KOPT-K1 (cell line): ENCODE results near the gene ANTXR2.

Source experiments
- H3K27ac ChIP-seq: fragments of 200-600 bp; sonication (generic); 2 replicates; pipeline ENCODE4 v1.5.1; 2016; ENCODE audit warnings: antibody characterized with exemption, mild to moderate bottlenecking, low read depth, low read length; ENCODE audit not compliant: poor library complexity, severe bottlenecking
- H3K36me3 ChIP-seq: fragments of 200-600 bp; sonication (generic); 2 replicates; pipeline ENCODE4 v1.5.1; 2017; ENCODE audit warnings: antibody characterized with exemption, mild to moderate bottlenecking, low read length, moderate library complexity; ENCODE audit not compliant: insufficient read depth
- H3K9me3 ChIP-seq: fragments of 200-600 bp; sonication (generic); 2 replicates; pipeline ENCODE4 v1.5.1; 2017; ENCODE audit warnings: antibody characterized with exemption, low read length, mild to moderate bottlenecking; ENCODE audit not compliant: insufficient read depth, poor library complexity, severe bottlenecking

Gene ANTXR2

GRCh38 chr4:79854856-79855502 lies 218.1 kb downstream of the ANTXR2 start:
- Histone ChIP-seq H3K36me3 (no peaks in the 10 kb centered on the region), H3K27ac (no peak overlapping the region), H3K9me3 (no peaks in the 10 kb centered on the region)

DNA sequence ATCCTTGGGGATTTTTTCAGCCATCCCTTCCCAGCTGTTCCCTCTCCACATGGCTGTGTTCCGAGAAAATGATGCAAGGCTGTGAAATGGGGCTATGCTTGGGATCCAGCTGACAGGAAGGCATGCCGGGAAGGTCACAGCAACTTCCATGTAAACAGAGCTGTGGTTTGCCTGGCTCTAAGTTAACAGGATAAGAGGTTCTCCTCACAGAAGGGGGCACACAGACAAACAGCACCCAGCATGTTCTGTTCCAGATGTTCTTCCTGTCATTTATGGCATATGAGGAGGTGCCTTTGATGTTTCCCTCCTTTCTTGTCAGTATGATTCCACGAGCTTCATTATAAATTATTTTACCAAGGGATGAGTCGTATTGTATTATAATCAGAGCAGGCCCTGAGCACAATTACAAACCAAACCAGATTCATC lies 220.7 kb downstream of the ANTXR2 start:
- Histone ChIP-seq H3K27ac (no peak overlapping the region), H3K36me3 (no peaks in the 10 kb centered on the region), H3K9me3 (no peaks in the 10 kb centered on the region)

DNA sequence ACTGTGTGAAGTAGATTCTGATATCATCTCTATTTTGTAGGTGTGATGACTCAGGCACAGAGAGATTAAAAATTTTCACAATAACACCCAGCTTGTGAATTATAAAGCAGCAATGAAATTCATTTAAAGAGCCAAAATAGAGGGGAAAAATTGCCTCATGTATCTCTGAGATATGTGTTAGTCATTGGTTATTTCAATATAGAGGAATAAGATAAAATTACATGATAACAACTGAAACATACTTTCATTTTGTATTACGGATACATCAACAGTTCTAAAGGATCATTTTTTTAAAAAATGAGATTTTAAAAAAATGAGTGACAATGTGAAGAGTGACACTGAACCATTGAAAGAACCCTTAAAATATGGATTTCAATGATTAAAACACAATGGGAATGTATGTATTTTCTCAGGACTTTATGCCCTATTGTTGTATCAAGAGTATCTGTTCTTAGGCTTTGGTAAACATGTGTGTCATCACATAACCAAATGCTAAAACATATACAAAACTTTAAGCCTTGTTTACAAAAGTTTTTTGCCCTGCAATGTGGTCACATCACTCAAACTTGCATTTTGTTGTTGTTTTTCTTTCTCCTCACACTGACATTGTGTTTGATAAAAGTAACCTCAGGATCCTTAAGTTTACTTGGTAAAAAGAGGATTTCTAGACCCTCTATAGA lies 221.3 kb downstream of the ANTXR2 start:
- no peaks in the 10 kb centered on the region for H3K9me3 ChIP-seq
- no peaks in the 10 kb centered on the region for H3K36me3 ChIP-seq
- no peak overlapping the region for H3K27ac ChIP-seq
